ENCODE results near the gene CABLES1.
A peak's percentile ranks its signal among the peaks of the same experiment; 100 is the strongest.
"Not testable (repeated sequence)": the region's sequence is repeated elsewhere in the genome, so short reads cannot be mapped to it uniquely, and the experiment has no call there.

CABLES1 gene

DNA sequence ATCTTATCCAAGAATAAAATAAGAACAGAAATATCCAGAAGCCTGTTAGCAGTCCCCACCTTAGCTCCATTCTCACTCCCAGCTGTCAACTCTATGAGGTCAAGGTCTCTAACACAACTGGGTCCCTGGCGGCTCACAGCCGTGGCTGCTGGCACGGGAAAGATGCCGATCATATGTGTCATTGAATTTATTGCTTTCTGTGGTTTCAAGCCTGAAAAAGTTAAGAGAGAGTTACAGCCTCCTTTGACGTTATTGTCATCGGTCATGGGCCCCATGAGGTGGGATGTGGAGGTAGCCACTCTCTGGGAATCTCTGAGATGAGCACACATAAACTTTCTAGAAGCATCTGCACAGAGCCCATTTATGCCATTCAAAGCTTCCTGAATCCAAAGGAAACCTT lies 28.7 kb upstream of the CABLES1 start:
- in situ Hi-C loops (cut with HindIII; ENCODE audit: low pct_ligation_motif_present, low pct_unique_long_range_greater_than_20kb, low sequenced_read_pairs) = no loop called here
- peak; percentile 97 for DNase-seq

DNA sequence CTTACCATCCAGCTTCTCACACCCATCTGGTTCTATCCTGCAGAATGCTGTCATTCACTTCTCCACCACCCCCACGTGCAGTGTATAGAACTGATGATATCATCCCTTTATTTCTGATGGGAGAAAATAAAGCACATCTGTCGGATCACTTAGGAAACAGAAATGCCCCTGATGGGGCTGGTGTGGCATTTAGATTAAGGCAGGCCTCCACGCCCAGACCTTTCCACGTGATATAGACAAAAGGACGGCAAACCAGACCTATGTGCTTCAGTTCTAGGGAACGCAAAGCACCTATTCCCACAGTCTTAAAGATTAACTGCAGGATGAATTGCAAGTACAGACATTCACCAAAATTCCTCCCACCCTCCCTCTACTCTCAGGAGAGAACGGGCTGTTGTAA lies 27.6 kb upstream of the CABLES1 start:
- in situ Hi-C loops (cut with HindIII; ENCODE audit: low pct_ligation_motif_present, low pct_unique_long_range_greater_than_20kb, low sequenced_read_pairs) = no loop called here
- no peak for DNase-seq

DNA sequence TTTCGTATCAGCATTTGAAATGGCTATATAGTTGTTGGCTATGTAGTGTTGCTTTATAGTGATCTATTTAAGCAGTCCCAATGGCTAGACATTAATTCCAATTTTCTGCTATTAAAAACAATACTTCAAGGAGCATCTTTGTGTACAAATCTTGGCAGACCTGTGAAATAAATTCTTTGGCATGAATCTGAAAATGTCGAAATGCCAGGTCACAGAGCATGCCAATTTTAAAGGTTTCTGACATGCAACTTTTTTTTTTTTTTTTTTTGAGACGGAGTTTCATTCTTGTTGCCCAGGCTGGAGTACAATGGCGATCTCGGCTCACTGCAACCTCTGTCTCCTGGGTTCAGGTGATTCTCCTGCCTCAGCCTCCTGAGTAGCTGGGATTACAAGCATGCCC lies 26.8 kb upstream of the CABLES1 start:
- in situ Hi-C loops (cut with HindIII; ENCODE audit: low pct_ligation_motif_present, low pct_unique_long_range_greater_than_20kb, low sequenced_read_pairs) = no loop called here
- DNase-seq = no peak

DNA sequence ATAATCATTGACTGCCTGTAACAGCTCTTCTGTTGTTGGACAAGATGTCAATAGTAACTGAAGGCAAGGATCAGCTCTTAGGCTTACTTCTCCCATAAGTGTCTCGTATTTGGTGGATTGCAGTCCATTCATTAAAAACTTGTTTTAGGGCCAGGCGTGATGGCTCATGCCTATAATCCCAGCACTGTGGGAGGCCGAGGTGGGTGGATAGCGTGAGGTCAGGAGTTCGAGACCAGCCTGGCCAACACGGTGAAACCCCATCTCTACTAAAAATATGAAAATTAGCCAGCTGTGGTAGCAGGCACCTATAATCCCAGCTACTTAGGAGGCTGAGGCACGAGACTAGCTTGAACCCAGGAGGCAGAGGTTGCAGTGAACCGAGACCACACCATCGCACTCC lies 26.1 kb upstream of the CABLES1 start:
- DNase-seq; in situ Hi-C loops (cut with HindIII; ENCODE audit: low pct_ligation_motif_present, low pct_unique_long_range_greater_than_20kb, low sequenced_read_pairs): not testable (repeated sequence)

DNA sequence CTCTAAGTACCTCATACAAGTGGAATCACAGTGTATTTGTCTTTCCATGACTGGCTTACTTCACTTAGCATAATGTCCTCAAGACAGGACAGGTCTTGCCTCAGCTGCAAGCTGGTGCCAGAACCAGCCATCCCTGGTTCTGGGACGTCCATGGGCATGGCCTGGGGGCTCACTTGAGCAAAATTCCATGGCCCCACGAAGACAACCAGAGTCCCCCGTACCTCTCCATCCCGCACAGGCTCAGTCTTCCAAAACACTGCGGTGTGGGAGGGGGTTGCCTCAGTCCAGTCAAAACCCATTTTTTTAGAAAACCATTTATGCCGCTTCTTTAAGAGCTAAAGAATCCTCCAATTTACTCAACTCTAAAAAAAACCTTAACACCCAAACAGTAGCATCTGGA lies 21.7 kb upstream of the CABLES1 start:
- no peak for DNase-seq
- in situ Hi-C loops (cut with HindIII; ENCODE audit: low pct_ligation_motif_present, low pct_unique_long_range_greater_than_20kb, low sequenced_read_pairs) = no loop called here

DNA sequence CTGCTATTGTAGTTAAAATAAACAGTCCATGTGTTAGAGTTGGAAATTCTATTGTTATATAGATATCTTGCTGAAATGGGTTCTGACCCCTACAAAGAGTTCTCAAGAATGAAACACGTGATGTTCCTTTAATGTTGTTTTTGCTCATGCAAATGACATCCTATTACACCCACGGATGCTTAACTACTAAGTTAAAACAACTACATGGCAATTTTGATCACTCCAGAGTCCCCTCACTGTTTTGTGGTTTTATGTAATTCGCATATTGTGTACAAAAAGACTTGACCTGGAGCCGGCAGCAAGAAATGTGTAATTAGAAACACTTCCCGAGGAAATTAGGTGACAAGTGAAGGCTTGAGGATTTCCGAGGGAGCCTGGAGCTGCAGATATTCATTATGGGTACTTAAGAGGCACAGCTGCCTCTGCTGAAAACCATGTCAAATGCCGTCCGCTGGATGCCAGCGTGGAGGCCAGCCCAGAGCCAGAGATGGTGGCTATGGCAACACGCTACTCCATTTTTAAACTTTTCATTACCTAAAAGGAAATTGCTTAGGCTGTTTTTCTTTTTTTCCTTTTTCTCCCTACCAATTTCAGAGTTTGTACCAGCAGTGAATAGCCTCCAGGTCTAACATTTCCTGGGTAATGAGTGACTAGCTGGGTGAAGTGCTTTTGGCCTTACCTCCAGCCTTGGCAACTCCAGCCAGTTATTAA lies 21.0 kb upstream of the CABLES1 start:
- in situ Hi-C loops (cut with HindIII; ENCODE audit: low pct_ligation_motif_present, low pct_unique_long_range_greater_than_20kb, low sequenced_read_pairs) = no loop called here
- DNase-seq = peak; percentile 64

DNA sequence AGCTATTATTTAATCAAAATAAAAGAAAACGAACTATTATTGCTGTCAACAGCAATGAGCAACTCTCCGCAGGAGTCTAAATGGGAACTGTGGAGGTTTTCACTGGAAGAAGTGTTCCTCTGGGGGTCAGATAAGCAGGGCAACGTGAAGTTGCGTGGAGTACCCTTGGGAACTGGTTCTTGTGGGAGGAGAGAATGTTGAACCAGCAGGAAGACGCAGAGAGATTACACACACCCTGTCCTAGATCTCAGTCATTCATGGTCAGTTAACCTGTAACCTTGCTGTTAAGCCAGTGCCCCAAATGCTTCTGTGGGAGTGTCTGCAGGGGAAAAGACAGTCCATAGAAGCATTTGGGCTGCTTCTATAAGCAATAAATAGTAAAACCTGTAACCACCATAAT lies 20.4 kb upstream of the CABLES1 start:
- DNase-seq = peak; percentile 89
- in situ Hi-C loops (cut with HindIII; ENCODE audit: low pct_ligation_motif_present, low pct_unique_long_range_greater_than_20kb, low sequenced_read_pairs) = no loop called here

DNA sequence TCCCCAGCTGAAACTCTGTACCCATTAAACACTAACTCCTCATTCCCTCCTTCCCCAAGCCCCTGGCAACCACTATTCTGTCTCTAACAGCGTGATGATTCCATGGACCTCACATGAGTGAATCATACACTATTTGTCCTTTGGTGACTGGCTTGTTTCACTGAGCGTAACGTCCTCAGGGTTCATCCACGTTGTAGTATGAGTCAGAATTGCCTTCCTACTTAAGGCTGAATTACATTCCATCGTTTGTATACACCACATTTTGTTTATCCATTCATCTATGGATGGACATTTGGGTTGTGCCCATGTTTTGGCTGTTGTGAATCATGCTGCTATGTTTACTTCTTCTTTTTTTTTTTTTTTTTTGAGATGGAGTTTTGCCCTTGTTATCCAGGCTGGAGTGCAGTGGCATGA lies 19.6 kb upstream of the CABLES1 start:
- DNase-seq = peak; percentile 94
- in situ Hi-C loops (cut with HindIII; ENCODE audit: low pct_ligation_motif_present, low pct_unique_long_range_greater_than_20kb, low sequenced_read_pairs) = no loop called here

DNA sequence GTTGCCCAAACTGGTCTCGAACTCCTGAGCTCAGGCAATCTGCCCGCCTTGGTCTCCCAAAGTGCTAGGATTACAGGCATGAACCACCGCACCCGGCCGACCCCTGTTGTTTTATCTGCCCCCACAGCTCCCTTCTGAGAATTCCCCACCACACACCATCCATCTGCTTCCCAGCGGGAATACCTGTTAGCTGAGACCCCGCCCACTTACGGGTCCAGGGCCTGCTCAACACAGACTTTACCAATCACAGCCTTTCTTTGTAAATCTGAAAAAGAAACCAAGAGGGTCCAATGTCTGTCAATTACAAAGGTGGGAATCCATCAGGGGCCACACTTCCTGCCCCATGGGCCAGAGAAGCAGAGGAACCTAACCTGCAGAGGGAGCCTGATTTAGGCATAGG lies 14.2 kb upstream of the CABLES1 start:
- in situ Hi-C loops (cut with HindIII; ENCODE audit: low pct_ligation_motif_present, low pct_unique_long_range_greater_than_20kb, low sequenced_read_pairs) = no loop called here

DNA sequence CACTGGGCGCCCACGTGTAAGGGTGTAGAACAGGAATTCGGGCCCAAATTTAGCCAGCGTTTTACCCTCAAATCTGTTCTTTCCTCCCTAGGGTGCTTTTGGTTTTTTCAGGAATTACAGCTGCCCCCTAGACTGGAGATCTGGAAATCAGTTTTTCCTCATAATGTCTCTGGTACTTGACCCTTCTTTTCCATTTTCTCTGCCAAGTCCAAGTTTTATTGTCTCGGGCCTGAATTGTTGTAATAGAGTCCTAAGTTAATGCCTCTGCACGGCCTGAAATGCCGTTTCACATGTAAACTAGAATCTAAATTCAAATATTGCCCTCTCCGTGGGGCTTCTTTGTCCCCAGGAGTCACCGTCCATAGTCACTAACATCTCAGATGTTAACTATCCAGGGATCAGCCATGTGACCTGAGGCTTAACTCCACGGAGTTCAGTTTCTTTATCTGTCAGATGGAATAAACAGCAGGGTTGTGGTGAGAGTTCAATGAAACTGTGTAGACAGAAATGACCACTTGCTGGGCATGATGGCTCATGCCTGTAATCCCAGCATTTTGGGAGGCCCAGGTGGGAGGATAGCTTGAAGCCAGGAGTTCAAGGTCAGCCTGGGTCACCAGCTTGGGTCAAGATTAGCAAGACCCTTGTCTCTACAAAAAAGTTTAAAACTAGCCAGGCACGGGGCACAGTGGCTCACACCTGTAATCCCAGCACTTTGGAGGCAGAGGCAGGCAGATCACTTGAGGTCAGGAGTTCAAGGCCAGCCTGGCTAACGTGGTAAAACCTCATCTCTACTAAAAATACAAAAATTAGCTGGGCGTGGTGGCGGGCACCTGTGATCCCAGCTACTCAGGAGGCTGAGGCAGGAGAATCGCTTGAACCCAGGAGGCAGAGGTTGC lies 12.7 kb upstream of the CABLES1 start:
- DNase-seq = no peak
- in situ Hi-C loops (cut with HindIII; ENCODE audit: low pct_ligation_motif_present, low pct_unique_long_range_greater_than_20kb, low sequenced_read_pairs) = no loop called here

More for the DNA sequence above, 14.2 kb upstream of the CABLES1 start:
- DNase-seq = no peak

DNA sequence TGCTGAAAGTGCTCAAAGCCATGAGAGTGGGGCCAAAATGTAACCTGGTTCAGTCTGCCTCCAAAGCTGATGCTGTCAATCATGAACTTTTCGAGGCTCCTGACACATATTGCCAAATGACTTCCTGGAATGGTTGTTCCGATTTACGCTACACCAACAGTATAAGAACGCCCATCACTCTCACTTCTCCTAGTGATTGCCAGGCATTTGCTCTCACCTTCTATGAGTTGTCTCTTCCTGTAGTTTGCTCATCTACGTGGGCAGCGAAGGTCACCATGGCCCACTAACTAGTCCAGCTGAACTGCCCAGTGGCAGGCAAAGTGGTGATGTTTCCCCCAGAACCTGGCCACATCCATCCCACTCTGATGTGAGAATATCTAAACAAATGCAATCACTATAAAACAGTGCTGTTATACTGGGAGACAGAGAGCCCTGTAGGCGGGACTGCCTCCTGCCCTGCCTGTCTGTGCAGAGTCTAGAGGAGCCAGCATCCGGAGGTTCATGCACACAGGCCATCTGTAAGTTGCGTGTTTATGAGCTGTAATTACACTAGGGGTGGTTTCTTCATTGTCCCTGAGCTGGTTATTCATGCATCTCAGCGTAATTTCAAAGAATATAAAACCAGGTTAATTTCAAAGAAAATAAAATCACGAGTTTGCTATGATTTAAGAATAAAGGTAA lies 8.8 kb upstream of the CABLES1 start:
- in situ Hi-C loops (cut with HindIII; ENCODE audit: low pct_ligation_motif_present, low pct_unique_long_range_greater_than_20kb, low sequenced_read_pairs) = no loop called here
- no peak for DNase-seq

DNA sequence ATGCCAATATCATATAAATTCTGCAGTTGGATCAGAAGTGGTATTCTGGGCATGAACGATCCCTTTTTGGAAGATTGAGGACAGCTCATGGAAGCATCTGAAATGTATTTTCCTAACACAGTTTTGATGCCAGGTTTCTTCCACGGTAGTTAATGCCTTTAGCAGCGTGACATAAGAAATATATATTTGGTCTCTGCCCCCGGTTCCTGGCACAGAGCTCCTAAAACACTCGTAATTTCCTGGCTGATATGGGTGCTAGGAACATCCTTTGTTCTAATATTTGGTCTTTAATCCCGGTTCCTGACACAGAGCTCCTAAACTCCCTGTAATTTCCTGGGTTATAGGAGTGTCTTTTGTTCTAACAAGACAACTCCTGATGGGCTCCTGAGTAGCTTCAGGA lies 8.2 kb upstream of the CABLES1 start:
- no peak for DNase-seq
- in situ Hi-C loops (cut with HindIII; ENCODE audit: low pct_ligation_motif_present, low pct_unique_long_range_greater_than_20kb, low sequenced_read_pairs) = no loop called here

DNA sequence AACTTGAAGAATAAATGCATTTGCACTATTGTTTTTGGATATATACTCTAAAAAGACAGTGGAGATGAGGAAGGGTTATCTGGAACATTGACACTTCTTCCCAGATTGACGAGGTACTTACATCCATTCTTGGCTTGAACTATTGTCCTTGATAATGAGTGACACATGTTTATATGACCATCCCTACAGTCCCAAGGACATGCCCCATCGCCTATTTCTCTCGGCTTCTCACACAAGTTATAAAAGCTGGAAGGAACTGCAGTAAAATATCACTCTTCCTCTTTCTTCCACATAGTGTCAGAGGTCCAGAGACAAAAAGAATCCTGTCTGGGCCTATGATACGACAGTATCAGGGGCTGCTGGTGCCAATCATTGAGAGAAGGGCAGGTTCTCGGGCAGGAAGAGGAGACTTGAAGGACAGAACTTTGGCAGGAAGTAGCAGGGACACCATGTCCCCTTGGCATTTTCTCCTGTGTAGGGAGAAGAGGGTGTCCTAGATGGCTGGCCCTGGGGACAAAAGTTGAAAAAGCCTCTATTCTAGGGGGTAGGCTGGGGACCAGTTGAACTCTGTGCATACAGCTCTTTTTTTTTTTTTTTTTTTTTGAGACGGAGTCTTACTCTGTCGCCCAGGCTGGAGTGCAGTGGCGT lies 5.8 kb upstream of the CABLES1 start:
- DNase-seq = no peak
- in situ Hi-C loops (cut with HindIII; ENCODE audit: low pct_ligation_motif_present, low pct_unique_long_range_greater_than_20kb, low sequenced_read_pairs) = no loop called here

DNA sequence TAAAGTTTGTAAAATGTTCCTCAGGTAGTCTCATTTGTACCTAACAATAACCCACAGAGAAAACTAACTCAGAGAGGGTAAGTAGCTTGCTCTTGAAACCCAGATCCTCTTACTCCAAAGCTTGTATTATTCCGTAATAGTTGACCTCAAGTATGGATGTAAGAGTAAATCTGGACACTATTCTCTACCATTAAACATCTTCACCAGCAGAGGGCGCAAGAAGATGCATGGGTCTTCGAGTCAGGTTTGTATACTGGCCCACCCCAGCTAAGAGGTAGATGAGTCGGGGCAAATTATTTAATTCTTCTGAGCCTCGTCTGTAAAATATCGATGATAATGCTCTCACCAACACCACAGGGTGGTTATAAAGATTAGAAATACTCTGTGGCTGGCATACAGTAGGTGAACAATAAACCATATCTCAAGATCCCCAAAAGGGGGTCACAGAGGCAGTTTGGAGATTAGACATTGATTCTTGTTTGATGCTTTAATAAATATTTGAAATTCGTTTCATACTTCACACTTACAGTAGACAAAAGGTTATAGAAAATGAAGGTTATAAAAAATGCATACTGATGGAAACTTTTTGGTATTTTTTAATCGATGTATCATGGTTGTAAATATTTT lies 3.5 kb upstream of the CABLES1 start:
- peak; percentile 64 for DNase-seq
- in situ Hi-C loops (cut with HindIII; ENCODE audit: low pct_ligation_motif_present, low pct_unique_long_range_greater_than_20kb, low sequenced_read_pairs) = no loop called here

DNA sequence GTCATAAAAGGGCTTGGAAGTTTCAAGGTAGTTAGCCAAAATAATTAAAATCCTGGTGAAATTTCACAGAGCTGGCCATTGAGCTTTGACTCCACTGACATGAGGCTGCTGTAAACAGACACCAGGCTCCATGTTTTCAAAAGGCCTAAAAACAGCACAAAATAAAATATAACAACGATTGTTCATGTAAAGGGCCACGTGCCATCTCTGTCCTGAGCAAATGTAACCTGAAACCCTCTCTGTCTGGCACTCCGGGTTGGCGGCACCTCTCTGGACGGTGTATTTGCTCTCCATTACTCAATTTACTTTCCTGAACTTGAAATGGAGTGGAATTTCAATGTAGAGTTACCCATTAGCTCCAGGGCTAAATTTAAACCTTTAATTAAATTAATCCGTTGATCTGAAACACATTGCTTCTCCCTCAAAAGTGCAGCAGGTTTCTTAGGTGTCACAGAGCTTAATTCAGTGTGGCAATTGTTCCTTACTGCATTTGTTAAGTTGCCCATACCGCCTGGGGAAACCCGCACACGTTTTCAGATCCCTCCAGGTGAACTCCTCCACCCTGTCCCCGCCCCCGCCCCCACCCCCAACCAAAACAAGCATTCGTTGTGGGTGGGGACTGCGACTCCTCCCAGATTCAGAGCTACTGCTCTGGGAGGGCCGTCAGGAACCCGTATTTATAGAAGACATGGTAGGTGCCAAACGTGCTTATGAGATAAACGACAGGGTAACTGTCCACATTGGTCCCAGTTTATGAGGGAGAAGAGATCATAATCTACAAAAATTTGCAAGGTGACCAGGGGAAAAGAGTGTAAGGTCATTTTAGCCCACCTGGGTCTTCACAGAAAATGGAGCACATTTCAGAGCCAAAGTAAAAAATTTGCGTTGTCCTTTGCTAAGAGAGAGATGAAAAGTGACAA lies 1.2 kb upstream of the CABLES1 start:
- DNase-seq = peak; percentile 42
- in situ Hi-C loops (cut with HindIII; ENCODE audit: low pct_ligation_motif_present, low pct_unique_long_range_greater_than_20kb, low sequenced_read_pairs) = no loop called here

DNA sequence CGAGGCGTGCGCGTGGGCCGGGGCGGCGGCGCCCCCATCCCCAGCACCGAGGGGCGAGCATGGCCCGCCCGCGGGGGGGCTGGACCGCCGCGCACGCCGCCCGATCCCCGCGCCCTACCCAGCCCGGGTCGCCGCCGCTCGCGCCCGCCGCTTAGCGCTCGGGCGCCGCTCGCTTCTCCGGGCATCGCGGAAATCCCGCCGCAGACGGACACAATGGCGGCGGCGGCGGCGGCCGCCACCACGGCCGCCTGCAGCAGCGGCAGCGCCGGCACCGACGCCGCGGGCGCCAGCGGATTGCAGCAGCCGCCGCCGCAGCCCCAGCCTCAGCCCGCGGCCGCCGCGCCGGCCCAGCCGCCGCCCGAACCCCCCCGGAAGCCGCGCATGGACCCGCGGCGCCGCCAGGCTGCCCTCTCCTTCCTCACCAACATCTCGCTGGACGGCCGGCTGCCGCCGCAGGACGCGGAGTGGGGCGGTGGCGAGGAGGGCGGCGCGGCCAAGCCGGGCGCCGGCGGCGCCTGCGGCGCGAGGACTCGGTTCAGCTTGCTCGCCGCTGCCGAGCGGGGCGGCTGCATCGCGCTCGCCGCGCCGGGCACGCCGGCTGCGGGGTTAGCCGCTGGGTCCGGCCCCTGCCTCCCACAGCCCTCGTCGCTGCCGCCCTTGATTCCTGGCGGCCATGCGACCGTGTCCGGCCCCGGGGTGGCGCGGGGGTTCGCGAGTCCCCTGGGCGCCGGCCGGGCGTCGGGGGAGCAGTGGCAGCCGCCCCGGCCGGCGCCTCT lies 453 bp downstream of the CABLES1 start:
- in situ Hi-C loops (cut with HindIII; ENCODE audit: low pct_ligation_motif_present, low pct_unique_long_range_greater_than_20kb, low sequenced_read_pairs) = no loop called here
- peak; percentile 28 for DNase-seq

Data from ACHN (cell line).